ENCODE data around the gene STOML2. TPM values are rescaled to one million over a fixed set of nuclear protein-coding genes. Genes with fewer than 3 reads are reported as not detected.

The STOML2 gene
- polyA plus RNA-seq, 4 donors, result 115 to 135 (median 131) TPM

DNA sequence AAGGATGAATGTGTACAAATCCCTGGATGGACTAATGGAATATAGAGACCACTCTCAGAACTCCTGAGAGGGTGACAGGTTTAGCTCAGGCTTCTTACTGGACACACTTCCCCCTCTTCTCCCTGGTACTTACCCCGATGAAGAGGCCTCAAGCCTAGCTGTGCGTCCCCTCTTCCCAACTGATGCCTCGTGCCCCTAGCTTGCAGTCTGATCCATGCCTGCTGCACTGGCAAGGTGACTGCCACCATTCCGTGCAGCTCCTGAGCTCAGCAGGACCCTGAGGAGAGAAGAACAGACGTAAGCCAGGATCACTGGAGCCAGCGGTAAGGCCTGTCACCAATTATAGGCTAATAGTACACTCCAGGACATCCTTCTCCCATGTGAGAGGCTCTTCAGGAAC lies 5.5 kb upstream of the STOML2 start:
- no peak for DNase-seq (ENCODE audit: low read depth in 4 of 4, low spot score in 2 of 4)

DNA sequence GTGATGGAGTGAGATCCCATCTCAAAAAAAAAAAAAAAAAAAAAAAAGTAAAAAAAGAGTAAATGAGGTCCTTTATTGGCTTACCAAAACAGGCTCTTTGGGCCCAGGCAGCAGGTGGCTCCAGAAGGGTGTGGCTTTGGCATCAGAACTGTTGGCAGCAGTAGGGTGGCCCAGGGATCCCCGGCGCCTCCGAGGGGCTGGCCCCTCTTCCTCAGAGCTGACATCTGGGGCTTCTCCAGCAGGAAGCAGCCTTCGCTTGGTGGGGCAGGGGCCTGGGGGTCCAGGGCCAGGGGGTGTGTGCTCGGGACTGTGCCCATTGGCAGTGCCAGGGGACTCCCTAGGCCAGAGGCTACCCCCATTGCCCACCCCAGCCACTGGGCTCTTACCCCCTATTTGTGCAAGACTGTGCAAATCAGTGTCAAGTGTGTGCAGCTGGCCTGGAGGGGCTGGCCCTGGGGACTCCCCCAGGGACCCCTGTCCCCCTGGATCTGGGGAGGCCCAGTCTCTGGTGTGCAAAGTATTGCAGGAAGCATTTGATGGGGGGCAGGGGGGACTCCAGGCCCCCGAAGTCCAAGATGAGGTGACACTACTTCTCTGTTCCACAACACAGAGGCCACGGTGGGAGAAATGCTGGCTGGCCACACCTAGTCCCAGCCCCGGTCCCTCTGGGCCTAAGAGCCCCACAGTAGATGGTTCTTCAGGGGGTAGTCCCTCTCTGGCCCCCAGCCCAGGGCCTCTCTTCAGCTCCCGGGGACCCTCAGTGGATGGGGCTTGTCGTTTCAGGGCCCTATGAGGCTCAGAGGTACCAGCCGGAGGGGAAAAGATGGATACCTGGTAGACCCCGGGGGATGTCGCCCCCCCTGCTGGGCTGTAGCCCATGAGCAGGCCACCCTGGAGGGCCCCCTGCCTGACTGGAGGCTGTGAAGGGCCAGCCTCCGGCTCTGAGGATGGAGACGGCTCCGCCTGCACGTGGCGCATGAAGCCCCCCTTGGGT lies 4.7 kb upstream of the STOML2 start:
- no peak for DNase-seq (ENCODE audit: low read depth in 4 of 4, low spot score in 2 of 4)

DNA sequence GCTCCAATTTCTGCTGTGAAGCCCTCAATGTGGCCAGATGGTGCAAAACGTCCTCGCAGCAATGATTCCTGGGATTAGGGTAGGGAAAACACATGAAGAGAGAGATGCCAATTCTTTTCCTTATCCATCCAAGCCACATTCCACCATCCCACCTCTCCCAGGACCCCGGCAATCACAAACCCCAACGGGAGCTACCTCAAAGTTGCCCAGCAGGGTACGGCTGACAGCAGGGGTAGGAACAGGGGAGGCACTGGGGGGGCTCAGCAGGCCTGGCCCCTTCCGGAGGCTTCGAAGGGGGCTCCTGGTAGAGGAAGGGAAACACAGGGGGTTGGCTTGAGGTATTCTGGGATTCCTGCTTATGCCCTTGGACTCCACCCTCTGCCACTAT lies 3.4 kb upstream of the STOML2 start:
- no peak for DNase-seq (ENCODE audit: low read depth in 4 of 4, low spot score in 2 of 4)

- no peak for DNase-seq (ENCODE audit: low read depth in 4 of 4, low spot score in 2 of 4)
Measured at GRCh38 chr9:35105571-35106342, 2.8 kb upstream of the STOML2 start.

GRCh38 chr9:35105126-35105525 lies 2.2 kb upstream of the STOML2 start:
- DNase-seq (ENCODE audit: low read depth in 4 of 4, low spot score in 2 of 4), result no peak

DNA sequence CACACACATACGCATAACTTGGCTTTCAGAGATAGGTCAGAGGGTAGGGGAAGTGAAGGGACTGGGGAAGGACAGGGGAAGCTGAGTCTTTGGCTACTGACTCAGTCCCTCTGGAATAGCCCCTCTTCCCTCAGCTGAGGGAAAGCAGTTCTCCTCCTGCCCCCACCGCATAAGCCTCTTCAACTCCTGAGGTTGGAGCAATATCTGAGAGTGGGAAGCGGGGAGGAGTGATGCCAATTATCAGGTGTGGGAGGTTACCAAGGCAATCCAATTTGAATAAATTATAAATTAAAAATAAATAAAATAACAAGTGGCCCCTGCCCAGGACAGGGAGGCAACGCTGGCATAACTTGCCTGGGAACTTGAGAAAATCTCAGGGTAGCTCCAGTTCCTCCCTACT lies 1.7 kb upstream of the STOML2 start:
- no peak for DNase-seq (ENCODE audit: low read depth in 4 of 4, low spot score in 2 of 4)

GRCh38 chr9:35103660-35104191 lies 795 bp upstream of the STOML2 start:
- no peak for DNase-seq (ENCODE audit: low read depth in 4 of 4, low spot score in 2 of 4)

DNA sequence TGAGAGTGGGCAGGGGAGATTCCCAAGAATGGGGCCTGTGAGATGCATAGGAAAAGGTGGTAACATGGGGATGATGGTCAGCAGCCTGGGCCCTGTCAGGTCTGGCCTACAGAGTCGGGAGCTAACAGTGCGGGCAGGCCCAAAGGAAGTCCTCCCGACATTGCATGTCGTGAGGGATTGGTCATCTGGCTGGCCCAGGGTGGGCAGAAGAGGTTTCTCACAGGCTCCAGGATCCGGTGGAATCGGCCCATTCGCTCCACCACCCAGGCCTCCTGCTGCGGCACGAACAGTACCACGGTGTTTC lies 514 bp downstream of the STOML2 start:
- DNase-seq (ENCODE audit: low read depth in 4 of 4, low spot score in 2 of 4), result no peak

- no peak for DNase-seq (ENCODE audit: low read depth in 4 of 4, low spot score in 2 of 4)
Measured at GRCh38 chr9:35097573-35097972, 5.4 kb downstream of the STOML2 start.

- peak in 1 of 4 donors; percentile 69 for DNase-seq (ENCODE audit: low read depth in 4 of 4, low spot score in 2 of 4)
Measured at GRCh38 chr9:35096035-35096849, 6.7 kb downstream of the STOML2 start, which contains the start of gene PIGO. Gene PIGO (minus strand): TSS chr9:35096591. CDS start chr9:35095565, 1,026 bp downstream.

DNA sequence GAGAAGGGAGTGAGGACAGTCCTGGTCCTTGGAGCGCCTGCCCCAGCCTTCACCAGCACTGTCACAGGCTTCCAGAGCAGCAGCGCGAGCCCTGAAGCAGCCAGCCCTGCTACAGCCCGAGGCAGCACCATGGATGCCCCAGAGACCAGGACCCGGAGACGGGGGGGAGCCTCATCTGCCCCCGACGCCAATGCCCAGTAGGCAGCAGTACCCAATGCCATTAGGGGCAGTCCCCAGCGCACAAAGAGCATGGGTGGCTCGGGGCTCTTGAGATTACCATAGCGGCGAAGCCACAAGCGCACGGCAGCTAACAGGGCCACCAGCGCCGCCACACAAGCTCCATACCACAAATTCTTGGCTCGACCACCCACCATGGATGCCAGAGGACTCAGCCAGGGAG lies 11.4 kb downstream of the STOML2 start:
- no peak for DNase-seq (ENCODE audit: low read depth in 4 of 4, low spot score in 2 of 4)

DNA sequence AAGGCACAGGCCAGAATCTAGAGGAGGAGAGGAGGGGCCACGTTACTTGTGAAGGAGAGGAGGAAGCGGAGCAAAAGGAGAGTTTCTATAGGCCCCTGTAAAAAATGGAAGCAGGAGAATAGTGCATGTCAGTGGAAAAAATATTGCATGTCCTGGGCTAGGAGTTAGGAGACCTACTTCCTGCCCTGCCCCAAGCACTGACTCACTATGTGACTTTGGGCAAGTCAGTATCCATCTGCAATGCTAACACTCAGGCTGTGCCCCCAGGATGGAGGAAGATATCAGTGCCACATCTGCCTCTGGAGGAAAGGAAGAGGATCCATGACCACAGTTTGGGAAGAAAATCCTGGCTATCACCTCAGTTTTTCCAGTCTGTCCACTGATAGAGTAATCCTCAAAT lies 13.5 kb downstream of the STOML2 start:
- no peak for DNase-seq (ENCODE audit: low read depth in 4 of 4, low spot score in 2 of 4)

DNA sequence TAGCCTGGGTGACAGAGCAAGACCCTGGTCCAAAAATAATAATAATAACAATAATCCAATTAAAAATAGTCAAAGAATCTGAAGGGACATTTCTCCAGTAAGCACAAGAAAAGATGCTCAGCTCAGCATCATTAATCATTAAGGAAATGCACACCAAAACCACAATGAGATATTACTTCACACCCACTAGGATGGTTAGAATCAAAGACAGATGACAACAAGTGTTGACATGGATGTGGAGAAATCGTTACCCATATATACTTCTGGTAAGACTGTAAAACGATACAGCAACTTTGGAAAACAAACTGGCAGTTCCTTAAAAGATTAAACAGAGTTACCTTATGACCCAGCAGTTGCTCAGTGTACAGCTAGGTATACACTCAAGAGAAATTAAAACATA lies 17.9 kb downstream of the STOML2 start:
- no peak for DNase-seq (ENCODE audit: low read depth in 4 of 4, low spot score in 2 of 4)

DNA sequence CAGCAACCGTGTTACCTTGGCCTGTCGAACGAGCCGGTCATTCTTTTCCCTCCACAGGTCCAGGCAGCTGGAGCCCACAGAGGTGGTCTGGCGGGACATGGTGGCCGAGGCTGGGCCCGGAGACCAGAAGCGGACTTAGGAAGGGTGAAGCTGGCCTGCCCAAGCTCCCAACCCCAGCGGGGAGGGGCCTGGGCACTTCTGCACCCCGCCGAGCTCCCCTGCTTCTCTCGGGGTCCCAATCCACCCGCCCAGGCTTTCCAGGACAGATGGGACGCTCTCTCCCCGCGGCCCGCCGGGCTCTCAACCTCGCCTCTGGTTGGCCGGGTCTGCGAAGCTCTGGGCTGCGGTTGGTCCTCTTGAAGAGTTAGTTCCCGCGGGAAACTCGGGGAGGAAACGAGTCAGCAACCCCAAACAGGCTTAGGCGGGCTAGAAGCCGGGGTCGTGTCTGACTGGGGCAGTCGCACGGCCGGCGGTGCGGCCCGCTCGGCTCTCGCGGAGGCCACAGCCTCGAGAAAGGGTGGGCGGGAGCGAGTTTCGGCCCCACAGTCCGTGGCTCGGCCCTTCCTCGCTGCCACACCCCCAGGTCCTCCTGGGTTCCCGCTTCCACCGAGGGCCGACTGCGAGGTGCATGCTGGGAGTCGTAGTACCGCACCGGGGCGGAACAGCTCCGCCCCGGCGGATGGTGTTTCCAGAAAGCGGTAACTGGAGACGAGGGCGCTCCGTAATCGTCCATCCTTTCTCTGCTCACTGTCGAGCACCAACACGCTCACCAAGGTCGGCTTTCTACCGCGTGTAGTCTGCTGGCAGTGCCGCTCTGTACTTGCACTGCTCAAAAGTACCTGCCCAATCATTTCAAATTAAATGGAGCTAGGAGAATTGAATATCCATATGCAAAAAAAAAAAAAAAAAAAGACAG lies 23.2 kb downstream of the STOML2 start, which contains the start of gene FANCG:
FANCG (minus strand) TSS at position 517 of the 916 bp plus-strand sequence; CDS start at position 99, 418 bp downstream.
- DNase-seq (ENCODE audit: low read depth in 4 of 4, low spot score in 2 of 4), result peak; percentile 80 to 91 (median 90)

- no peak for DNase-seq (ENCODE audit: low read depth in 4 of 4, low spot score in 2 of 4)
Measured at GRCh38 chr9:35079041-35079425, 23.9 kb downstream of the STOML2 start.

- no peak for DNase-seq (ENCODE audit: low read depth in 4 of 4, low spot score in 2 of 4)
Measured at GRCh38 chr9:35078066-35078465, 24.9 kb downstream of the STOML2 start.

DNA sequence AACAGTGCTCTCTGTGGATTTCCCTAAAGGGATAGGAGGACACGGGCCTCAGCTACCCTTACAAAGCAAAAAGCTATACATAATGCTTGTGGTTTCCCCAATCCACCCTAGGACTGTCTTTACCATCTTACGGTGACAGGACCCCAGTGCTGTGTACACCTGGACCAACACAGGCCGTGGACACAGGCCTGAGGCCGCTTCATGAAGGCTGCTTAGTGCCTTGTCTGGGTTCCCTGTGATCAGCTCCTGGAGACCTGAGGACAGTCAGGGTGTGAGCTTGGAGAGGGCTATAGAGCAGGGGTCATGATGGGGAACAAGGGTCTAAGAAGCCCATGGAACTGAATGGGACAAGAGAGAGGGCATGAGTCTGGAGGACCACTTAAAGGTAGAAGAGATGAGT lies 26.1 kb downstream of the STOML2 start:
- DNase-seq (ENCODE audit: low read depth in 4 of 4, low spot score in 2 of 4), result no peak

- DNase-seq (ENCODE audit: low read depth in 4 of 4, low spot score in 2 of 4), result no peak
Measured at GRCh38 chr9:35075358-35075757, 27.6 kb downstream of the STOML2 start.

- DNase-seq (ENCODE audit: low read depth in 4 of 4, low spot score in 2 of 4), result no peak
Measured at GRCh38 chr9:35074791-35075190, 28.1 kb downstream of the STOML2 start.

All from left renal cortex interstitium (tissue), 4 donors.